Measurements from ENCODE around the gene PROCR.

- TF ChIP-seq POLR2A (IDR thresholded peaks at IDR 0.05), result no peak
- no peak for TF ChIP-seq CTCF (IDR thresholded peaks at IDR 0.05)
- TF ChIP-seq POLR2AphosphoS5 (IDR thresholded peaks at IDR 0.05), result no peak
- TF ChIP-seq EP300 (IDR thresholded peaks at IDR 0.05), result no peak
Observed at GRCh38 chr20:35173576-35174192, 1.8 kb downstream of the PROCR start.
